ENCODE measurements around the gene PDZD2. TPM values are rescaled to one million over a fixed set of nuclear protein-coding genes. Genes with fewer than 3 reads are reported as not detected.
A peak's percentile ranks its signal among the peaks of the same experiment; 100 is the strongest.

The PDZD2 gene
- total and polyA plus RNA-seq, 7 donors, result 1.2 to 11.7 (median 7.1) TPM

DNA sequence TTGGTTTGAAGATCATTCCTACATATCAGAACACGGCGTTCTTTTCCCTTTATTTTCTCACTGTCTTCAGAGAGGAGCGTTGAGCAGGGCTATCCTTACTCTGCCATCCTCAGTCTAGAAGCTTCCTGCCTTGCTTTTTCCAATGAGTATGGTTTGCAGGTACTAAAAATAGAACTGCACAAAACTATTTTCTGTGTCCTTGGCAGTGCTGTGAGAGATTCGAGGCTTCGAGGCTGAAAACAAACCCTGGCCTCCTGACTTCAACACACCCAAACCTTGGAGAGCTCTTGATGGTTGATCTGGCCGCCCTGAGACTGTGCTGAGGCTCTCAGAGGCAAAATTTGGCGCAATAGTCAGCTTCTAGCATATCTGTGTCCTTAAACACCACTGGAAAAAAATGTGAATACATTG lies 456.3 kb downstream of the PDZD2 start:
- H3K36me3 ChIP-seq, result peaks cover 0 to 18% (median 2%) of the 10 kb centered on the region in 4 donors

DNA sequence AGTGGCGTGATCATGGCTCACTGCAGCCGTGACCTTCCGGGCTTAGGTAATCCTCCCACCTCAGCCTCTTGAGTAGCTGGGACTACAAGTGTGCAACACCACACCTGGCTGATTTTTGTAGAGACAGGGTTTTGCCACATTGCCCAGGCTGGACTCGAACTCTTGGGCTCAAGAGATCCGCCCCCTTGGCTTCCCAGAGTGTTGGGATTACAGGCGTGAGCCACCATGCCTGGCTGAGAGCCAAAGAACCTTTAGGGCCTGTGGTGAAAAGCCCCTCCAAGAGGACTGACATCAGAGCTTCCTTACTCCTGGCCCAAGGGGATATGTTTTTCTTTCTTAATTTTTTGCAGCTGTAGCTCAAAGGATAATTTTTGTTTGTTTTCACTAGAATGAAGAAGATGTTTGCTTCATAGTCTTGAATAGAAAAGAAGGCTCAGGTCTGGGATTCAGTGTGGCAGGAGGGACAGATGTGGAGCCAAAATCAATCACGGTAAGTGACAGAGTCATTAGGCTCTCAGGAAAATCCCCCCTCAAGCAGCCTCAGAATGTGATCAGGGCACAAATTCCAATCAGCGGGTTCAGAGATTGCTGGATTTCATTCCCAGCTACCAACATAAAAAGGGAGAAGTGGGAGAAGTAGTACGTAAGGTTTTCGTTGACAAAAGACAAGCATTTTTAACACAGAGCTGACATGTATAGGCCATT lies 458.1 kb downstream of the PDZD2 start:
- Histone ChIP-seq H3K27me3 (no peaks in the 10 kb centered on the region), H3K9me3 (no peaks in the 10 kb centered on the region), H3K4me1 (peaks cover 0 to 49% (median 43%) of the 10 kb centered on the region in 4 donors), H3K27ac (peak overlapping the region in 1 of 4 donors; percentile 63), H3K36me3 (peaks cover 0 to 36% (median 10%) of the 10 kb centered on the region in 4 donors), H3K4me3 (no peak overlapping the region)
- intact Hi-C loops (cut with DNase I), result loop anchor here (5.0 to 10.0 kb wide), 4 partner anchors 75 to 518 kb away; partner anchors contain the start of genes GOLPH3 and MTMR12
- TF ChIP-seq POLR2AphosphoS5 (IDR thresholded peaks at IDR 0.05) (no peak), EP300 (IDR thresholded peaks at IDR 0.05) (no peak), POLR2A (IDR thresholded peaks at IDR 0.05) (no peak)
- TF ChIP-seq, protein P1, sequence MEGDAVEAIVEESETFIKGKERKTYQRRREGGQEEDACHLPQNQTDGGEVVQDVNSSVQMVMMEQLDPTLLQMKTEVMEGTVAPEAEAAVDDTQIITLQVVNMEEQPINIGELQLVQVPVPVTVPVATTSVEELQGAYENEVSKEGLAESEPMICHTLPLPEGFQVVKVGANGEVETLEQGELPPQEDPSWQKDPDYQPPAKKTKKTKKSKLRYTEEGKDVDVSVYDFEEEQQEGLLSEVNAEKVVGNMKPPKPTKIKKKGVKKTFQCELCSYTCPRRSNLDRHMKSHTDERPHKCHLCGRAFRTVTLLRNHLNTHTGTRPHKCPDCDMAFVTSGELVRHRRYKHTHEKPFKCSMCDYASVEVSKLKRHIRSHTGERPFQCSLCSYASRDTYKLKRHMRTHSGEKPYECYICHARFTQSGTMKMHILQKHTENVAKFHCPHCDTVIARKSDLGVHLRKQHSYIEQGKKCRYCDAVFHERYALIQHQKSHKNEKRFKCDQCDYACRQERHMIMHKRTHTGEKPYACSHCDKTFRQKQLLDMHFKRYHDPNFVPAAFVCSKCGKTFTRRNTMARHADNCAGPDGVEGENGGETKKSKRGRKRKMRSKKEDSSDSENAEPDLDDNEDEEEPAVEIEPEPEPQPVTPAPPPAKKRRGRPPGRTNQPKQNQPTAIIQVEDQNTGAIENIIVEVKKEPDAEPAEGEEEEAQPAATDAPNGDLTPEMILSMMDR (IDR thresholded peaks at IDR 0.05), result no peak
- 95 to 97% methylated on average over 10 of the region's 10 CpGs for WGBS, 2 donors
- DNase-seq, result no peak

More for the DNA sequence above, 456.3 kb downstream of the PDZD2 start:
- DNase-seq, result no peak
- TF ChIP-seq, protein P1 (IDR thresholded peaks at IDR 0.05), result no peak
- TF ChIP-seq EP300 (IDR thresholded peaks at IDR 0.05) (no peak), POLR2A (IDR thresholded peaks at IDR 0.05) (no peak), POLR2AphosphoS5 (IDR thresholded peaks at IDR 0.05) (peak in 1 of 4 donors; percentile 18)
- Histone ChIP-seq H3K4me3 (no peak overlapping the region), H3K27me3 (no peaks in the 10 kb centered on the region), H3K4me1 (peaks cover 0 to 40% (median 38%) of the 10 kb centered on the region in 4 donors), H3K9me3 (no peaks in the 10 kb centered on the region), H3K27ac (peak overlapping the region; percentile 10 to 66 (median 34))
- 82 to 85% methylated on average over 7 of the region's 7 CpGs for WGBS, 2 donors
- intact Hi-C loops (cut with DNase I), result loop anchor here (5.0 to 10.0 kb wide), 4 partner anchors 77 to 520 kb away; partner anchors contain the start of genes GOLPH3 and MTMR12

DNA sequence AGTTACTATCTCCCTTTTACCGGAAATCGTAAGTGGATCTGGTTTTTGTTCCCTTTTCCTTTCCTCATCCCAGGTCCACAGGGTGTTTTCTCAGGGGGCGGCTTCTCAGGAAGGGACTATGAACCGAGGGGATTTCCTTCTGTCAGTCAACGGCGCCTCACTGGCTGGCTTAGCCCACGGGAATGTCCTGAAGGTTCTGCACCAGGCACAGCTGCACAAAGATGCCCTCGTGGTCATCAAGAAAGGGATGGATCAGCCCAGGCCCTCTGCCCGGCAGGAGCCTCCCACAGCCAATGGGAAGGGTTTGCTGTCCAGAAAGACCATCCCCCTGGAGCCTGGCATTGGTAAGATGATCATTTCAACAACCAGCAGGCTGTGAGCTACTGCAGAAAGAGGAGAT lies 459.4 kb downstream of the PDZD2 start:
- no peak for TF ChIP-seq POLR2AphosphoS5 (IDR thresholded peaks at IDR 0.05)
- TF ChIP-seq POLR2A (IDR thresholded peaks at IDR 0.05), result no peak
- TF ChIP-seq, protein P1 (IDR thresholded peaks at IDR 0.05), result no peak
- no peak for TF ChIP-seq EP300 (IDR thresholded peaks at IDR 0.05)
- Histone ChIP-seq H3K4me3 (no peak overlapping the region), H3K4me1 (peaks cover 0 to 41% (median 39%) of the 10 kb centered on the region in 4 donors), H3K9me3 (no peaks in the 10 kb centered on the region), H3K27me3 (no peaks in the 10 kb centered on the region), H3K27ac (peak overlapping the region in 3 of 4 donors; percentile 56 to 75 (median 63)), H3K36me3 (peaks cover 0 to 48% (median 17%) of the 10 kb centered on the region in 4 donors)
- intact Hi-C loops (cut with DNase I), result loop anchor here (5.0 to 10.0 kb wide), 4 partner anchors 74 to 517 kb away; partner anchors contain the start of genes GOLPH3 and MTMR12
- DNase-seq, result no peak
- WGBS, 2 donors, result 83 to 86% methylated on average over 9 of the region's 9 CpGs

DNA sequence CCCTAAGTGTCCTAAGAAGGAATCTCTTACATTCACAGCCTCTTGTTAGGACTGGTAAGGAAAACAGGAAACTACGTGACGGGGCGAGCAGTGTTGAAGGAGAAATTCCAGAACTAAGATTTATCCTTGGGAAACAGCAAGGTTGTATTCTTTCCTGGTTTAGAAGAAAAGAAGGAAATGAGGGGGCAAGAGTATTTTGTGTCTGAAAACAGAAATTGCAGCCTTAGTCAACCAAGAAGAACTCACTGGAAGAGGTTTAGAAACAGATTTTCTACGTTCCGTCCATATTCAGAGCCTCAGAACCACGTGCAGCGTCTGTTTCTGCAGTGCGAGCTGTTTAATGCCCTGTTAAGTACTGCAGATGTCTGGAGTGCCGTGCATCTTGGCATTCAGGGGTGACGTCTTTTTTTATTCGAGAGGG lies 460.0 kb downstream of the PDZD2 start:
- DNase-seq, result no peak
- TF ChIP-seq POLR2AphosphoS5 (IDR thresholded peaks at IDR 0.05) (peak in 2 of 4 donors; percentile 48 to 69), EP300 (IDR thresholded peaks at IDR 0.05) (no peak), POLR2A (IDR thresholded peaks at IDR 0.05) (no peak)
- TF ChIP-seq, protein P1 (IDR thresholded peaks at IDR 0.05), result no peak
- H3K36me3 ChIP-seq, result peaks cover 5 to 52% (median 23%) of the 10 kb centered on the region in 4 donors
- H3K4me3 ChIP-seq, result no peak overlapping the region
- peak overlapping the region in 3 of 4 donors; percentile 56 to 75 (median 63) for H3K27ac ChIP-seq
- H3K27me3 ChIP-seq, result no peaks in the 10 kb centered on the region
- 92 to 93% methylated on average over 11 of the region's 11 CpGs for WGBS, 2 donors
- H3K4me1 ChIP-seq, result peaks cover 0 to 41% (median 38%) of the 10 kb centered on the region in 4 donors
- intact Hi-C loops (cut with DNase I), result loop anchor here (5.0 to 10.0 kb wide), 4 partner anchors 73 to 516 kb away; partner anchors contain the start of genes GOLPH3 and MTMR12
- no peaks in the 10 kb centered on the region for H3K9me3 ChIP-seq

Measured in sigmoid colon (tissue), 7 donors.